ENCODE data around the gene RGCC. TPM values are rescaled to one million over a fixed set of nuclear protein-coding genes. Genes with fewer than 3 reads are reported as not detected.
"Not testable (repeated sequence)": the region's sequence is repeated elsewhere in the genome, so short reads cannot be mapped to it uniquely, and the experiment has no call there.

RGCC gene
- total RNA-seq, 6 experiments from 2014 or later = 0.51 to 4.9 (median 2.3) TPM; not detected in 1

GRCh38 chr13:41503356-41503755 lies 46.0 kb downstream of the RGCC start:
- intact Hi-C loops (cut with DNase I) = no loop called here
- Histone ChIP-seq H3K4me1 (no peaks in the 10 kb centered on the region), H3K9me3 (no peaks in the 10 kb centered on the region), H3K36me3 (no peaks in the 10 kb centered on the region), H3K27ac (no peak overlapping the region), H3K4me3 (no peak overlapping the region), H3K27me3 (no peaks in the 10 kb centered on the region)
- DNase-seq (no peak), ATAC-seq (no peak)
- TF ChIP-seq POLR2A (IDR thresholded peaks at IDR 0.05) = no peak
- TF ChIP-seq CTCF (IDR thresholded peaks at IDR 0.05) = no peak
- 90% methylated on average over 3 of the region's 3 CpGs for WGBS (ENCODE audit: insufficient coverage, low coverage, low lambda C conversion rate, missing lambda C conversion rate)

GRCh38 chr13:41504657-41505056 lies 47.3 kb downstream of the RGCC start:
- H3K9me3 ChIP-seq, ATAC-seq, DNase-seq: not testable (repeated sequence)

DNA sequence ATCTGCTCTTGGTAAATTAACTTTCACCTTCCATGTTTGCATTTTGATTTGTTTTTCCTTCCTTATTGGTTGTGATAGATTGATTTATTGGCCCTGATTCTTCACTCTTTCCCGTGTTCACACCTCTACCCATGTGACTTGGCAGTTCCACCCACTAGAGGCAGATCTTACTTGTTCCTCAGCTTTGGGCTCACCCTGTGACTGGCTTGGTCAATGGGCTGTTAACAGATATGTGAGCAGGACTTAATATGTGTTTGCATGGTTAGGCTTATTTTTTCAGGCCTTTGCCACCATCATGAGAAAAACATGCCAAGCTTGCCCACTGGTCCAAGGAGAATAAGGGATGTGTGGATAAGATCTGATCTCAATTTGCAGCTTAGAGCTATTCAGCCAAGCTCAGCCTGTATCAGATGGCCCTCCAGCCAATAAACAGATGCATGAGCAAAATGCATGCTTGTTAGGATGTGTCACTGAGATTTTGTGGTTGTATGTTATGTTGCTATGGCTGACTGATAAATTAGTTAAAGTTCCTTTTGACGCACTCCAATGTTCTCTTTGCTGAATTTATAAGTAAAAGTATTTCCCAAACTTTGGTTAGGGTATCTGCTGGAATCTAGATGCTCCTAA lies 48.0 kb downstream of the RGCC start:
- Histone ChIP-seq H3K36me3 (no peaks in the 10 kb centered on the region), H3K4me3 (no peak overlapping the region), H3K9me3 (no peaks in the 10 kb centered on the region), H3K27ac (no peak overlapping the region), H3K4me1 (no peaks in the 10 kb centered on the region), H3K27me3 (no peaks in the 10 kb centered on the region)
- WGBS (ENCODE audit: insufficient coverage, low coverage, low lambda C conversion rate, missing lambda C conversion rate) = 85% methylated on average over 2 of the region's 2 CpGs
- ATAC-seq (no peak), DNase-seq (no peak)
- no peak for TF ChIP-seq CTCF (IDR thresholded peaks at IDR 0.05)
- no peak for TF ChIP-seq POLR2A (IDR thresholded peaks at IDR 0.05)
- intact Hi-C loops (cut with DNase I) = no loop called here

More at GRCh38 chr13:41504657-41505056, 47.3 kb downstream of the RGCC start:
- H3K27ac ChIP-seq; intact Hi-C loops (cut with DNase I); H3K4me3 ChIP-seq; H3K4me1 ChIP-seq; H3K36me3 ChIP-seq; H3K27me3 ChIP-seq: not testable (repeated sequence)

- Histone ChIP-seq H3K4me1 (no peaks in the 10 kb centered on the region), H3K36me3 (no peaks in the 10 kb centered on the region), H3K9me3 (no peaks in the 10 kb centered on the region), H3K4me3 (no peak overlapping the region), H3K27me3 (no peaks in the 10 kb centered on the region), H3K27ac (no peak overlapping the region)
- no peak for TF ChIP-seq CTCF (IDR thresholded peaks at IDR 0.05)
- no peak for TF ChIP-seq POLR2A (IDR thresholded peaks at IDR 0.05)
- DNase-seq (no peak), ATAC-seq (no peak)
- 73% methylated on average over 1 of the region's 1 CpG for WGBS (ENCODE audit: insufficient coverage, low coverage, low lambda C conversion rate, missing lambda C conversion rate)
- intact Hi-C loops (cut with DNase I) = no loop called here
These were observed 49.0 kb downstream of the RGCC start for GRCh38 chr13:41506312-41506711.

DNA sequence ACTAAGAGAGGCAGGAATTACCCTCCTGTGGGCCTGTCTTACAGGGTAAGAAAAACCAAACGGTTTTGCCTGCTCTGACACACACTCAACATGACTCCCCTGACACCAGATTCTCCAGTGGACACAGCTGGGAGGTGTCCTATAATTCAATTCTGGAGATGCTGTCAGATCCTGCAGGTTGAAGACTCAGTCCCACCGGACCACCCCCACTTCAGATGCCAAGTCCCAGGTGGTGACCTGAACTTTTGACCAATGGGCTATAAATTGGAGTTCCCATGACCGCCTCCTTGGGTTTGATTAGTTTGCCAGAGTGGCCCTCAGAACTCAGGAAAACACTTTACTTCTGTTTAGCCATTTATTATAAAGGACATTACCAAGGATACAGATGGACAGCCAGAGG lies 52.6 kb downstream of the RGCC start:
- Histone ChIP-seq H3K4me3 (no peak overlapping the region), H3K36me3 (no peaks in the 10 kb centered on the region), H3K27me3 (no peaks in the 10 kb centered on the region), H3K9me3 (no peaks in the 10 kb centered on the region), H3K4me1 (no peaks in the 10 kb centered on the region), H3K27ac (no peak overlapping the region)
- DNase-seq = no peak
- WGBS (ENCODE audit: insufficient coverage, low coverage, low lambda C conversion rate, missing lambda C conversion rate) = 63% methylated on average over 3 of the region's 3 CpGs
- TF ChIP-seq POLR2A (IDR thresholded peaks at IDR 0.05) = no peak
- TF ChIP-seq CTCF (IDR thresholded peaks at IDR 0.05) = no peak
- intact Hi-C loops (cut with DNase I) = no loop called here
- no peak for ATAC-seq
